Measurements from ENCODE around the gene GYPC.

DNA sequence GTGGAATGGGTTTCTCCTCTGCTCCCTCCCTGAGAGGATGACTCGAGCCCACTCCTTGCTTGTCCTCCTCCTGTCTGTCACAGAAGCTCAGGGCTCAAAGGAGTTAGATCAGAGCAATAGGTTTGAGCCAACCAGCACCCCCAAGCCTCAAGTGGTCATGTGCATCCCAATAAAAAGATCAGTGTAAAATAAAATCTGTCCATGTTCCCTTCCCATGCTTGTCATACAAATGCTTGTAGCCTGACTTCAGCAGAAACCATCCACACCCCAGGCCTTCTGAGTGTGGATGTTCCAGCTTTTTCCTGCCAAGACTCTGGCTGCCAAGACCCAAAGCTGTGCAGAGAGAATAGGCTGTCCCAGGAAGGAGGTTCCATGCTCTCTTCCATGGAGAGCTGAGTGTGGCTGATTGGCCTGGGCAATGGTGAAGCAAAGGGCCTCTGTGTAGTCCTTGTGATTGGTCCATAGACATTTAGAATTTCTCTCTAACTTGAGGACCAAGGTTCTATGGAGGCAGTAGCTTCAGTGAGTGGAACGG, 67.4 kb downstream of the GYPC start:
- TF ChIP-seq CTCF (IDR thresholded peaks at IDR 0.05) (no peak), POLR2A (IDR thresholded peaks at IDR 0.05) (no peak)
